ENCODE data around the gene PIK3R1. TPM values are rescaled to one million over a fixed set of nuclear protein-coding genes. Genes with fewer than 3 reads are reported as not detected.

The PIK3R1 gene
- total and polyA plus RNA-seq, 4 donors, result 6.8 to 222 (median 74.9) TPM

- no peaks in the 10 kb centered on the region for H3K9me3 ChIP-seq (ENCODE audit: control insufficient read depth in 4 of 4, insufficient read depth in 3 of 4, low read length in 3 of 4)
- no peak overlapping the region for H3K4me3 ChIP-seq
- H3K36me3 ChIP-seq (ENCODE audit: control insufficient read depth in 4 of 4, insufficient read depth in 4 of 4, low read length in 4 of 4), result peaks cover 0 to 5% (median 0%) of the 10 kb centered on the region in 4 donors
- no peak for ATAC-seq (ENCODE audit: insufficient read depth, low FRiP score)
- WGBS, 2 donors, result 78 to 85% methylated on average over 3 of the region's 3 CpGs
- no peaks in the 10 kb centered on the region for H3K27me3 ChIP-seq (ENCODE audit: control insufficient read depth in 3 of 3, insufficient read depth in 3 of 3, low read length in 2 of 3)
- TF ChIP-seq CTCF (IDR thresholded peaks at IDR 0.05; ENCODE audit: control extremely low read depth, extremely low read depth), result no peak
- no peak overlapping the region for H3K9ac ChIP-seq (ENCODE audit: insufficient read depth in 1 of 2, low read length in 2 of 2)
- H3K27ac ChIP-seq (ENCODE audit: low read depth in 1 of 2, low read length in 1 of 2), result no peak overlapping the region
- no peak for DNase-seq
- peaks cover 0 to 10% (median 0%) of the 10 kb centered on the region in 5 donors for H3K4me1 ChIP-seq (ENCODE audit: control insufficient read depth in 5 of 5, insufficient read depth in 5 of 5, low read length in 5 of 5)
Measured at GRCh38 chr5:68304421-68305052, 89.0 kb downstream of the PIK3R1 start.

- H3K4me3 ChIP-seq, result no peak overlapping the region
- DNase-seq (no peak), ATAC-seq (ENCODE audit: insufficient read depth, low FRiP score) (no peak)
- 61 to 77% methylated on average over 1 of the region's 1 CpG for WGBS, 2 donors
- H3K9ac ChIP-seq (ENCODE audit: insufficient read depth in 1 of 2, low read length in 2 of 2), result no peak overlapping the region
- H3K9me3 ChIP-seq (ENCODE audit: control insufficient read depth in 4 of 4, insufficient read depth in 3 of 4, low read length in 3 of 4), result no peaks in the 10 kb centered on the region
- H3K27me3 ChIP-seq (ENCODE audit: control insufficient read depth in 3 of 3, insufficient read depth in 3 of 3, low read length in 2 of 3), result no peaks in the 10 kb centered on the region
- peaks cover 0 to under 1% (median 0%) of the 10 kb centered on the region in 4 donors for H3K36me3 ChIP-seq (ENCODE audit: control insufficient read depth in 4 of 4, insufficient read depth in 4 of 4, low read length in 4 of 4)
- H3K4me1 ChIP-seq (ENCODE audit: control insufficient read depth in 5 of 5, insufficient read depth in 5 of 5, low read length in 5 of 5), result peaks cover 0 to 10% (median 0%) of the 10 kb centered on the region in 5 donors
- TF ChIP-seq CTCF (IDR thresholded peaks at IDR 0.05; ENCODE audit: control extremely low read depth, extremely low read depth), result no peak
- no peak overlapping the region for H3K27ac ChIP-seq (ENCODE audit: low read depth in 1 of 2, low read length in 1 of 2)
Measured at GRCh38 chr5:68305223-68305870, 89.8 kb downstream of the PIK3R1 start.

GRCh38 chr5:68306361-68307014 lies 90.9 kb downstream of the PIK3R1 start:
- H3K27ac ChIP-seq (ENCODE audit: low read depth in 1 of 2, low read length in 1 of 2), result no peak overlapping the region
- no peaks in the 10 kb centered on the region for H3K9me3 ChIP-seq (ENCODE audit: control insufficient read depth in 4 of 4, insufficient read depth in 3 of 4, low read length in 3 of 4)
- H3K9ac ChIP-seq (ENCODE audit: insufficient read depth in 1 of 2, low read length in 2 of 2), result no peak overlapping the region
- no peak for TF ChIP-seq CTCF (IDR thresholded peaks at IDR 0.05; ENCODE audit: control extremely low read depth, extremely low read depth)
- H3K4me3 ChIP-seq, result no peak overlapping the region
- no peaks in the 10 kb centered on the region for H3K36me3 ChIP-seq (ENCODE audit: control insufficient read depth in 4 of 4, insufficient read depth in 4 of 4, low read length in 4 of 4)
- ATAC-seq (ENCODE audit: insufficient read depth, low FRiP score) (no peak), DNase-seq (peak in 1 of 3 donors; percentile 49)
- H3K27me3 ChIP-seq (ENCODE audit: control insufficient read depth in 3 of 3, insufficient read depth in 3 of 3, low read length in 2 of 3), result no peaks in the 10 kb centered on the region
- WGBS, 2 donors, result 65 to 80% methylated on average over 7 of the region's 7 CpGs
- peaks cover 0 to 10% (median 0%) of the 10 kb centered on the region in 5 donors for H3K4me1 ChIP-seq (ENCODE audit: control insufficient read depth in 5 of 5, insufficient read depth in 5 of 5, low read length in 5 of 5)

All from lung (tissue), 12 donors.